Activated T-cell treated with anti-CD3 and anti-CD28 coated beads, Interleukin-2, amount 50 U/mL, for 4 hours (primary cell): ENCODE data around the gene CD86. TPM values are rescaled to one million over a fixed set of nuclear protein-coding genes. Genes with fewer than 3 reads are reported as not detected.

ENCODE experiments used
- total RNA-seq, 3 donors: library from RNA; stranded (reverse); gene quantifications; one replicate each; pipeline ENCODE4 v1.2.1, GENCODE V29; 2021

Gene CD86
- total RNA-seq, 3 donors from 2014 or later: 1.8 to 4.7 (median 2.0) TPM

Other genes starting within 250 kb of the CD86 start
- gene IQCB1, start 220.3 kb upstream of the CD86 start, total RNA-seq: 10 to 100 TPM; 37.8 to 43.4 (median 40.3) TPM
- gene EAF2, start 220.2 kb upstream of the CD86 start, total RNA-seq: 10 to 100 TPM in 1 of 3 donors, 1 to 10 TPM in 2; 8.6 to 13.8 (median 9.6) TPM
- under 1 TPM; 0.45 to 0.92 (median 0.66) TPM for gene SLC15A2, start 161.0 kb upstream of the CD86 start, total RNA-seq
- under 1 TPM in 1 of 3 donors, not detected in 2; 0.18 TPM for gene ILDR1, start 33.1 kb upstream of the CD86 start, total RNA-seq
- under 1 TPM in 2 of 3 donors, not detected in 1; 0.08 to 0.16 TPM for gene CASR, start 128.3 kb downstream of the CD86 start, total RNA-seq